Suprapubic skin (tissue), 3 donors: ENCODE data around the gene PARD3B.

ENCODE experiments used
- CTCF ChIP-seq, 2 donors: fragments of 200-600 bp in 1 of 2; fragments of 450-650 bp in 1 of 2; sonication (generic) in 1 of 2; IDR thresholded peaks; one replicate each; pipeline ENCODE4 v1.5.1; 2016 to 2019; ENCODE audit warnings: antibody characterized with exemption in 2 of 2, mild to moderate bottlenecking in 1 of 2, moderate library complexity in 1 of 2
- POLR2AphosphoS5 ChIP-seq, 3 donors: sonication (generic); formaldehyde crosslinking; IDR thresholded peaks; one replicate each; pipeline ENCODE4 v1.6.1; 2017; ENCODE audit warnings: antibody characterized with exemption in 3 of 3

GRCh38 chr2:205494537-205495235 lies 949.4 kb downstream of the PARD3B start:
- TF ChIP-seq CTCF (IDR thresholded peaks at IDR 0.05): no peak
- no peak for TF ChIP-seq POLR2AphosphoS5 (IDR thresholded peaks at IDR 0.05)
